ENCODE data around the gene NCK1.
A peak's percentile ranks its signal among the peaks of the same experiment; 100 is the strongest.

Gene NCK1

GRCh38 chr3:136861890-136862616, at the start of gene NCK1:
Gene NCK1 (plus strand): TSS chr3:136862208. CDS start chr3:136928002, 65,794 bp downstream.
- peak; percentile 98 for DNase-seq (ENCODE audit: low spot score)

- no peak for DNase-seq (ENCODE audit: low spot score)
Observed at GRCh38 chr3:136817448-136817847, 44.6 kb upstream of the NCK1 start.

GRCh38 chr3:136818191-136818768, 43.7 kb upstream of the NCK1 start:
- DNase-seq (ENCODE audit: low spot score): peak; percentile 27

- peak; percentile 28 for DNase-seq (ENCODE audit: low spot score)
Observed at GRCh38 chr3:136818769-136819391, 43.1 kb upstream of the NCK1 start, which contains the start of gene SLC35G2. Gene SLC35G2 (plus strand): TSS chr3:136819126. CDS start chr3:136854461, 35,335 bp downstream.

GRCh38 chr3:136819392-136819730, 42.6 kb upstream of the NCK1 start:
- DNase-seq (ENCODE audit: low spot score): peak; percentile 20

- DNase-seq (ENCODE audit: low spot score): peak; percentile 14
Observed at GRCh38 chr3:136819731-136820679, 42.0 kb upstream of the NCK1 start.

GRCh38 chr3:136831461-136831860, 30.5 kb upstream of the NCK1 start:
- DNase-seq (ENCODE audit: low spot score): no peak

GRCh38 chr3:136835089-136835812, 26.8 kb upstream of the NCK1 start:
- DNase-seq (ENCODE audit: low spot score): no peak

- DNase-seq (ENCODE audit: low spot score): no peak
Observed at GRCh38 chr3:136835813-136836510, 26.0 kb upstream of the NCK1 start.

GRCh38 chr3:136836511-136837156, 25.4 kb upstream of the NCK1 start:
- DNase-seq (ENCODE audit: low spot score): no peak

- DNase-seq (ENCODE audit: low spot score): no peak
Observed at GRCh38 chr3:136838641-136839555, 23.1 kb upstream of the NCK1 start.

- DNase-seq (ENCODE audit: low spot score): no peak
Observed at GRCh38 chr3:136839556-136839931, 22.5 kb upstream of the NCK1 start.

GRCh38 chr3:136840252-136840651, 21.8 kb upstream of the NCK1 start:
- DNase-seq (ENCODE audit: low spot score): no peak

GRCh38 chr3:136842294-136842693, 19.7 kb upstream of the NCK1 start:
- no peak for DNase-seq (ENCODE audit: low spot score)

GRCh38 chr3:136844724-136845123, 17.3 kb upstream of the NCK1 start:
- no peak for DNase-seq (ENCODE audit: low spot score)

- no peak for DNase-seq (ENCODE audit: low spot score)
Observed at GRCh38 chr3:136852180-136852579, 9.8 kb upstream of the NCK1 start.

GRCh38 chr3:136856665-136857064, 5.3 kb upstream of the NCK1 start:
- no peak for DNase-seq (ENCODE audit: low spot score)

GRCh38 chr3:136858381-136858780, 3.6 kb upstream of the NCK1 start:
- no peak for DNase-seq (ENCODE audit: low spot score)

GRCh38 chr3:136860541-136860940, 1.5 kb upstream of the NCK1 start:
- DNase-seq (ENCODE audit: low spot score): no peak
